ENCODE results near the gene KRTAP5-10.

DNA sequence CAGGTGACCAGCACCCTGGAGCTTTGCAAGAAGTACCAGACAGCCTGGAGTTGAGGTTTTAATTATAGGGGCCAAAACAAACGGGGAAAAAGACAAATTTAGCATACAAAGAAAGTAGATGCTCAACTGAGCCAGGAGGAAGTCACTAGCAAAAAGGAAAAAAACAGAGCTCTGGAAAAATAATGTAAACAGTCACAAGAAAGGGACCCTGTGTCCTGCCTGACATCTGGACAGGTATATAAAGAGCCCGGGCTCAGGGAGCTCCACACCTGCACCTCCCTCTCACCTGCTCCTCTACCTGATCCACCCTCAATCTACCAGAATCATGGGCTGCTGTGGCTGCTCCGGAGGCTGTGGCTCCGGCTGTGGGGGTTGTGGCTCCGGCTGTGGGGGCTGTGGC, at the start of gene KRTAP5-10:
- TF ChIP-seq POLR2A (IDR thresholded peaks at IDR 0.05) = no peak
- TF ChIP-seq, protein P1, sequence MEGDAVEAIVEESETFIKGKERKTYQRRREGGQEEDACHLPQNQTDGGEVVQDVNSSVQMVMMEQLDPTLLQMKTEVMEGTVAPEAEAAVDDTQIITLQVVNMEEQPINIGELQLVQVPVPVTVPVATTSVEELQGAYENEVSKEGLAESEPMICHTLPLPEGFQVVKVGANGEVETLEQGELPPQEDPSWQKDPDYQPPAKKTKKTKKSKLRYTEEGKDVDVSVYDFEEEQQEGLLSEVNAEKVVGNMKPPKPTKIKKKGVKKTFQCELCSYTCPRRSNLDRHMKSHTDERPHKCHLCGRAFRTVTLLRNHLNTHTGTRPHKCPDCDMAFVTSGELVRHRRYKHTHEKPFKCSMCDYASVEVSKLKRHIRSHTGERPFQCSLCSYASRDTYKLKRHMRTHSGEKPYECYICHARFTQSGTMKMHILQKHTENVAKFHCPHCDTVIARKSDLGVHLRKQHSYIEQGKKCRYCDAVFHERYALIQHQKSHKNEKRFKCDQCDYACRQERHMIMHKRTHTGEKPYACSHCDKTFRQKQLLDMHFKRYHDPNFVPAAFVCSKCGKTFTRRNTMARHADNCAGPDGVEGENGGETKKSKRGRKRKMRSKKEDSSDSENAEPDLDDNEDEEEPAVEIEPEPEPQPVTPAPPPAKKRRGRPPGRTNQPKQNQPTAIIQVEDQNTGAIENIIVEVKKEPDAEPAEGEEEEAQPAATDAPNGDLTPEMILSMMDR (IDR thresholded peaks at IDR 0.05) = no peak
